ENCODE measurements around the gene KRTAP1-3. TPM values are rescaled to one million over a fixed set of nuclear protein-coding genes. Genes with fewer than 3 reads are reported as not detected.

KRTAP1-3 gene
- polyA plus RNA-seq, 2 of the 4 experiments (the other 2 are of a cell fraction) = not detected

DNA sequence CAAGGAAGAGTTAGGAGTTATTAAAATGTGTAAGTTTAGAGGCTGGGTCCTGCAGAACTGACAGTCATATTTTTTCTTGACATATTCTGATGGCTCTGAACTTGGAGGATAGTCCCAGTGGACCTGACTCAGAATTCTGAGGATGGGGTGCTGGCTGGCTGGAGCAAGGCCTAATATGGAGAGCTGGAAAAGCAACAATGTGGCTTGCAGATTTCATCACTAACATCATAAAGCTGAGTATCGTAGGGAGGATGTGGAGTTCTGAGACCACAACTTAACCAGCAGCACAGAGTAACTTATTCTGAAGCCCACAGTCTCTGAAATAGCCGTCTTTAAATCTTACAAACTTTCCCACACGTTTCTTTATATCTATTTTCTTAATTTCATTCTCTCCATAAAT, 10.0 kb downstream of the KRTAP1-3 start:
- no peak for ATAC-seq
- DNase-seq (ENCODE audit: low read depth in 1 of 2, low spot score in 1 of 2) = no peak
- ChIA-PET CTCF (interaction anchor here (1.0 to 2.9 kb wide), 3 partner anchors 16 to 524 kb away, joined by 3 to 6 read pairs (median 5); partner anchors contain the start of gene KRTAP1-1), POLR2A (no interaction called here)
- WGBS (ENCODE audit: missing lambda C conversion rate) = 64% methylated on average over 3 of the region's 3 CpGs
- FAIRE-seq = no peak
- Histone ChIP-seq H3K4me2 (no peak overlapping the region), H3K4me3 (no peak overlapping the region), H3K9me3 (no peaks in the 10 kb centered on the region), H3K4me1 (peaks cover 17% of the 10 kb centered on the region; the same call in 2 of the 3 replicates), H3K27ac (no peak overlapping the region)
- TF ChIP-seq, protein P1, sequence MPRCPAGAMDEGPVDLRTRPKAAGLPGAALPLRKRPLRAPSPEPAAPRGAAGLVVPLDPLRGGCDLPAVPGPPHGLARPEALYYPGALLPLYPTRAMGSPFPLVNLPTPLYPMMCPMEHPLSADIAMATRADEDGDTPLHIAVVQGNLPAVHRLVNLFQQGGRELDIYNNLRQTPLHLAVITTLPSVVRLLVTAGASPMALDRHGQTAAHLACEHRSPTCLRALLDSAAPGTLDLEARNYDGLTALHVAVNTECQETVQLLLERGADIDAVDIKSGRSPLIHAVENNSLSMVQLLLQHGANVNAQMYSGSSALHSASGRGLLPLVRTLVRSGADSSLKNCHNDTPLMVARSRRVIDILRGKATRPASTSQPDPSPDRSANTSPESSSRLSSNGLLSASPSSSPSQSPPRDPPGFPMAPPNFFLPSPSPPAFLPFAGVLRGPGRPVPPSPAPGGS (IDR thresholded peaks at IDR 0.05) = no peak
- no peak for TF ChIP-seq ZFP36 (IDR thresholded peaks at IDR 0.05; ENCODE audit: borderline replicate concordance, partially characterized antibody)
- no peak for TF ChIP-seq JUN (IDR thresholded peaks at IDR 0.05)
- TF ChIP-seq TFCP2L1 (CRISPR knock-in tag; IDR thresholded peaks at IDR 0.05) = no peak
- no peak for TF ChIP-seq TP53 (CRISPR knock-in tag; IDR thresholded peaks at IDR 0.05)
- TF ChIP-seq HEYL (CRISPR knock-in tag; IDR thresholded peaks at IDR 0.05) = no peak
- TF ChIP-seq HMGXB4 (CRISPR knock-in tag; IDR thresholded peaks at IDR 0.05; ENCODE audit: borderline replicate concordance) = no peak
- no peak for TF ChIP-seq POLR2A (IDR thresholded peaks at IDR 0.05; ENCODE audit: low read length)

- POLR2A ChIA-PET = no interaction called here
Observed at GRCh38 chr17:41020336-41020735, 14.3 kb downstream of the KRTAP1-3 start.

DNA sequence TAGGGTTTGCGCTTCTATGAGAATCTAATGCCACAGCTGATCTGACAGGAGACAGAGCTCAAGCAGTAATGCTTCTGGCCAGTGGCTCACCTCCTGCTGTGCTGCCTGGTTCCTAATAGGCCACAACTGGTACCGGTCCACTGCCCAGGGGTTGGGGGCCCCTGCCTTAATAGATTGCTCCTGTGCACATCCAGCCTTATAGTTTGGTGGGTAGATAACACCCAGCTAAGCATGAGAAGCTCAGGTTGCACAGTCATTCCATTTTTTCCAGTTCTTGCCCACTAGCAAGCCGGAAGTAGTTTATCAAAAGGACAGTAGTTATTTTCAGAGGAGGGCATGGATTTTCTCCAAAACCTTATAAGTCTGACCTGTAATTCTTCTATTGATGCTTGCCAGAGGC, 15.3 kb downstream of the KRTAP1-3 start:
- no peak for ATAC-seq
- ChIA-PET CTCF (interaction anchor here (2.7 kb wide), 1 partner anchor 629 kb away, joined by 8 read pairs; no protein-coding TSS in a partner anchor), POLR2A (no interaction called here)
- no peak for FAIRE-seq
- no peak for DNase-seq (ENCODE audit: low read depth in 1 of 2, low spot score in 1 of 2)
- TF ChIP-seq PHF8 (IDR thresholded peaks at IDR 0.05; ENCODE audit: borderline replicate concordance, low read depth) (no peak), RNF2 (IDR thresholded peaks at IDR 0.05; ENCODE audit: borderline replicate concordance, low read depth) (no peak), USF2 (IDR thresholded peaks at IDR 0.05) (no peak), RAD21 (conservative IDR thresholded peaks at IDR 0.05 in 1 of 2, IDR thresholded peaks at IDR 0.05 in 1 of 2) (no peak), HDAC2 (IDR thresholded peaks at IDR 0.05) (no peak), NFE2L2 (conservative IDR thresholded peaks at IDR 0.05; ENCODE audit: low read length) (no peak), ZFP36 (IDR thresholded peaks at IDR 0.05; ENCODE audit: borderline replicate concordance, partially characterized antibody) (no peak)
- TF ChIP-seq, protein P2, sequence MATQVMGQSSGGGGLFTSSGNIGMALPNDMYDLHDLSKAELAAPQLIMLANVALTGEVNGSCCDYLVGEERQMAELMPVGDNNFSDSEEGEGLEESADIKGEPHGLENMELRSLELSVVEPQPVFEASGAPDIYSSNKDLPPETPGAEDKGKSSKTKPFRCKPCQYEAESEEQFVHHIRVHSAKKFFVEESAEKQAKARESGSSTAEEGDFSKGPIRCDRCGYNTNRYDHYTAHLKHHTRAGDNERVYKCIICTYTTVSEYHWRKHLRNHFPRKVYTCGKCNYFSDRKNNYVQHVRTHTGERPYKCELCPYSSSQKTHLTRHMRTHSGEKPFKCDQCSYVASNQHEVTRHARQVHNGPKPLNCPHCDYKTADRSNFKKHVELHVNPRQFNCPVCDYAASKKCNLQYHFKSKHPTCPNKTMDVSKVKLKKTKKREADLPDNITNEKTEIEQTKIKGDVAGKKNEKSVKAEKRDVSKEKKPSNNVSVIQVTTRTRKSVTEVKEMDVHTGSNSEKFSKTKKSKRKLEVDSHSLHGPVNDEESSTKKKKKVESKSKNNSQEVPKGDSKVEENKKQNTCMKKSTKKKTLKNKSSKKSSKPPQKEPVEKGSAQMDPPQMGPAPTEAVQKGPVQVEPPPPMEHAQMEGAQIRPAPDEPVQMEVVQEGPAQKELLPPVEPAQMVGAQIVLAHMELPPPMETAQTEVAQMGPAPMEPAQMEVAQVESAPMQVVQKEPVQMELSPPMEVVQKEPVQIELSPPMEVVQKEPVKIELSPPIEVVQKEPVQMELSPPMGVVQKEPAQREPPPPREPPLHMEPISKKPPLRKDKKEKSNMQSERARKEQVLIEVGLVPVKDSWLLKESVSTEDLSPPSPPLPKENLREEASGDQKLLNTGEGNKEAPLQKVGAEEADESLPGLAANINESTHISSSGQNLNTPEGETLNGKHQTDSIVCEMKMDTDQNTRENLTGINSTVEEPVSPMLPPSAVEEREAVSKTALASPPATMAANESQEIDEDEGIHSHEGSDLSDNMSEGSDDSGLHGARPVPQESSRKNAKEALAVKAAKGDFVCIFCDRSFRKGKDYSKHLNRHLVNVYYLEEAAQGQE (IDR thresholded peaks at IDR 0.05) = no peak
- H3K4me2 ChIP-seq = no peak overlapping the region
- WGBS (ENCODE audit: missing lambda C conversion rate) = 86% methylated on average over 3 of the region's 3 CpGs
- H3K4me3 ChIP-seq = no peak overlapping the region
- H3K4me1 ChIP-seq = peaks cover 13% of the 10 kb centered on the region; the same call in 1 of the 3 replicates
- no peaks in the 10 kb centered on the region for H3K9me3 ChIP-seq
- H3K27ac ChIP-seq = no peak overlapping the region; a peak in 1 of 6 replicates

More at GRCh38 chr17:41020336-41020735, 14.3 kb downstream of the KRTAP1-3 start:
- H3K4me1 ChIP-seq = peaks cover 13% of the 10 kb centered on the region; the same call in 1 of the 3 replicates
- CTCF ChIA-PET = interaction anchor here (1.4 to 2.7 kb wide), 3 partner anchors 9 to 628 kb away, joined by 5 to 8 read pairs (median 6); partner anchors contain the start of gene KRTAP1-4
- peak; percentile 87 for FAIRE-seq
- H3K9me3 ChIP-seq = no peaks in the 10 kb centered on the region
- ATAC-seq = peak; percentile 33 to 62; a peak in 1 of 6 replicates
- peak in 1 of 2 experiments; percentile 69 for DNase-seq (ENCODE audit: low read depth in 1 of 2, low spot score in 1 of 2)
- H3K27ac ChIP-seq = no peak overlapping the region
- TF ChIP-seq GATA3 (IDR thresholded peaks at IDR 0.05; ENCODE audit: borderline replicate concordance) = peak; percentile 36; the same call in 1 of the 2 replicates
- TF ChIP-seq HMGXB4 (CRISPR knock-in tag; IDR thresholded peaks at IDR 0.05; ENCODE audit: borderline replicate concordance) = no peak
- no peak for TF ChIP-seq ZC3H11A (IDR thresholded peaks at IDR 0.05)
- H3K4me2 ChIP-seq = peak overlapping the region; percentile 29
- no peak overlapping the region for H3K4me3 ChIP-seq
